K562 (cell line): ENCODE data around the gene MLLT1. TPM values are rescaled to one million over a fixed set of nuclear protein-coding genes. Genes with fewer than 3 reads are reported as not detected.

Experiments used
- BRF1 ChIP-seq: IDR thresholded peaks from 3 replicates; pipeline ENCODE4 v1.6.1; 2011; ENCODE audit warnings: borderline replicate concordance, mild to moderate bottlenecking; ENCODE audit not compliant: insufficient read length; ENCODE audit errors: extremely low read depth
- DNMT1 ChIP-seq: fragments of 450-650 bp; IDR thresholded peaks from 2 replicates; pipeline ENCODE4 v1.6.1; 2016; ENCODE audit warnings: antibody characterized with exemption, mild to moderate bottlenecking
- ELF2 ChIP-seq: fragments of 250-450 bp; sonication (Bioruptor Pico); IDR thresholded peaks from 2 replicates; pipeline ENCODE4 v1.5.0; 2021; ENCODE audit warnings: mild to moderate bottlenecking
- ETV1 ChIP-seq: fragments of 450-650 bp; conservative IDR thresholded peaks from 2 replicates; pipeline ENCODE4 v1.6.1; 2016; ENCODE audit warnings: missing genetic modification characterization, control low read depth, low read depth, missing compliant biosample characterization
- FOXA1 ChIP-seq: fragments of 450-650 bp; IDR thresholded peaks from 2 replicates; pipeline ENCODE4 v1.6.1; 2016; ENCODE audit warnings: mild to moderate bottlenecking, borderline replicate concordance
- FOXA3 ChIP-seq, 2 experiments: fragments of 450-650 bp in 1 of 2; sonication (generic) in 1 of 2; formaldehyde crosslinking; IDR thresholded peaks in 1 of 2; conservative IDR thresholded peaks in 1 of 2; 2 replicates each; pipeline versions ENCODE4 v1.4.0 to v1.8.0; 2020 to 2022; ENCODE audit warnings: mild to moderate bottlenecking in 2 of 2, missing genetic modification reagents in 1 of 2
- FOXP1 ChIP-seq: sonication (generic); formaldehyde crosslinking; IDR thresholded peaks from 2 replicates; pipeline ENCODE4 v1.8.0; 2022; ENCODE audit warnings: mild to moderate bottlenecking, missing genetic modification reagents
- GTF2F1 ChIP-seq: IDR thresholded peaks from 2 replicates; pipeline ENCODE4 v1.6.1; 2011; ENCODE audit warnings: low read depth, low read length, improper control_type of control experiment
- NCOA6 ChIP-seq: fragments of 450-650 bp; IDR thresholded peaks from 2 replicates; pipeline ENCODE4 v1.6.1; 2017; ENCODE audit warnings: mild to moderate bottlenecking
- NRF1 ChIP-seq, 2 experiments: fragments of 450-650 bp; IDR thresholded peaks in 1 of 2; conservative IDR thresholded peaks in 1 of 2; 2 replicates each; pipeline ENCODE4 v1.6.1; 2014; ENCODE audit warnings: mild to moderate bottlenecking in 2 of 2
- SMAD1 ChIP-seq: fragments of 150-350 bp; IDR thresholded peaks from 2 replicates; pipeline ENCODE4 v1.6.1; 2014; ENCODE audit warnings: low read length, low read depth; ENCODE audit not compliant: partially characterized antibody
- polyA plus RNA-seq, 8 experiments: library from polyadenylated mRNA; depleted of rRNA in 4 of 8; stranded (reverse) in 5 of 8; unstranded in 3 of 8; fragments of >200 nt; fragmentation: Nextera tagmentation in 2 of 8; fragmentation: Illumina TruSeq in 1 of 8; extraction: Ambion mirVana in 2 of 8; extraction: Trizol in 1 of 8; gene quantifications; 2 replicates each; pipeline versions ENCODE4 v1.2.1 to v1.2.3, GENCODE V29; 2011 to 2014; ENCODE audit warnings: inconsistent platforms in 1 of 8, missing spikeins in 1 of 8
- total RNA-seq, 7 experiments: library from RNA; depleted of rRNA in 6 of 7; stranded (reverse); fragments of >200 nt in 6 of 7; fragmentation: Illumina TruSeq in 2 of 7; extraction: Trizol in 2 of 7; gene quantifications; 2 replicates each; pipeline versions ENCODE4 v1.2.1 to v1.2.3, GENCODE V29; 2011 to 2021; ENCODE audit warnings: low replicate concordance in 1 of 7
- TF ChIP-seq, protein P1 (sequence below): fragments of 450-650 bp; IDR thresholded peaks from 2 replicates; pipeline ENCODE4 v1.6.1; 2016
- TF ChIP-seq, protein P2 (sequence below), 2 experiments: fragments of 450-650 bp in 1 of 2; sonication (generic) in 1 of 2; formaldehyde crosslinking in 1 of 2; IDR thresholded peaks in 1 of 2; conservative IDR thresholded peaks in 1 of 2; 2 replicates each; pipeline versions ENCODE4 v1.6.1 to v1.8.1; 2016 to 2023; ENCODE audit warnings: mild to moderate bottlenecking in 2 of 2, moderate library complexity in 2 of 2, inconsistent platforms in 1 of 2, missing genetic modification reagents in 1 of 2
- TF ChIP-seq, protein P3 (sequence below): fragments of 250-450 bp; sonication (Bioruptor Pico); IDR thresholded peaks from 2 replicates; pipeline ENCODE4 v1.4.0; 2020; ENCODE audit warnings: mild to moderate bottlenecking

MLLT1 gene
- total and polyA plus RNA-seq, 9 of the 15 experiments (the other 6 are each of a cell fraction or from before 2014, with no cell fraction given), result 0.23 to 63.5 (median 15.4) TPM

DNA sequence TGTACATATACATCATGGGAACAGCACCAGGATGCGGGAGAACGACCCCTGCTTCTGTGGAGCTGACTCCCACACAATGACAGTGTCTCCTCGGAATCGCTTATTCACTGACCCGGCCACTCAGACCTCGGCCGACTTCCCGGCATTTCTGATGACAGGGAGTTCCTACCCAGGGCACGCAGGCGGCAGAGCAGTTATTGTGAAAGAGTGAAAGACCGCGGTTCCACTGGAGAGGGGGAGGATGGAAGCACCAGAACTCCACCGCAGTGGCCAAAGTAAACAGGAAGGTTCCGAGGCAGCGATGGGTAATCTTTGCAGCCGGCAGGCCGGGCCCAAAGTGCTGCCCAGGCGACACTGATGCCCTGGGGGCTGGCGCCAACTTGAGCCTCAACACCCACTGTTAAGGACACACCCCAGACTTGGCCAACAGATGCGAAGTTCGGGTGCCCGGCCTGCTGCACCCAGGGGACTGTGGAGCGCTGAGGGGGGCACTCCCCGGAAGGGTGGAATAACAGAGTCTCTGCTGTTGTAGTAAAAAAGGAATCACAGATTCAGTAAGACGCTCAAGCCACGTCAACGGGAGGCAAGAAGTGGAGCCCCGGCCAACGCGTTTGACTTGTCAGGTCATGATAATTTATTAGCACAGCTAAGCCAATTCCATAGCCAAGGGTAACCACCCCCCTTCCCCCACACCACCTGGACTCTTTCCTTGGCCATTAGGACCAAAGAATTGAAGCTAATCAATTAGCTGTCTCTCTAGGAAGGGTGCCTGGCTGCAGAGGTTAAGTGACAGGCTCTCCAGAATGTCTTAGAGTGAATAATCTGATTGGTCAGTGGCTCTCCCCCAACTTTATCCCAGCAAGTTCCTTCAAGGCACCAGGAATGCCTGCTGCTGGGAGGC is 5.8 kb downstream of the MLLT1 start (continued):
- TF ChIP-seq ELF2 (CRISPR knock-in tag) (no peak), FOXA1 (no peak), SMAD1 (no peak), NCOA6 (no peak), GTF2F1 (no peak), FOXA3 (CRISPR knock-in tag; conservative IDR thresholded peaks at IDR 0.05 in 1 of 2, IDR thresholded peaks at IDR 0.05 in 1 of 2) (peak; percentile 75 to 81), BRF1 (no peak), DNMT1 (no peak), NRF1 (conservative IDR thresholded peaks at IDR 0.05 in 1 of 2, IDR thresholded peaks at IDR 0.05 in 1 of 2) (peak in 1 of 2 experiments; percentile 27; a peak in 1 of 4 replicates), FOXP1 (CRISPR knock-in tag) (no peak), ETV1 (tag) (peak; percentile 46; the same call in 1 of the 2 replicates)
- TF ChIP-seq, protein P1, sequence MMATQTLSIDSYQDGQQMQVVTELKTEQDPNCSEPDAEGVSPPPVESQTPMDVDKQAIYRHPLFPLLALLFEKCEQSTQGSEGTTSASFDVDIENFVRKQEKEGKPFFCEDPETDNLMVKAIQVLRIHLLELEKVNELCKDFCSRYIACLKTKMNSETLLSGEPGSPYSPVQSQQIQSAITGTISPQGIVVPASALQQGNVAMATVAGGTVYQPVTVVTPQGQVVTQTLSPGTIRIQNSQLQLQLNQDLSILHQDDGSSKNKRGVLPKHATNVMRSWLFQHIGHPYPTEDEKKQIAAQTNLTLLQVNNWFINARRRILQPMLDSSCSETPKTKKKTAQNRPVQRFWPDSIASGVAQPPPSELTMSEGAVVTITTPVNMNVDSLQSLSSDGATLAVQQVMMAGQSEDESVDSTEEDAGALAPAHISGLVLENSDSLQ, result peak; percentile 94
- TF ChIP-seq, protein P2, sequence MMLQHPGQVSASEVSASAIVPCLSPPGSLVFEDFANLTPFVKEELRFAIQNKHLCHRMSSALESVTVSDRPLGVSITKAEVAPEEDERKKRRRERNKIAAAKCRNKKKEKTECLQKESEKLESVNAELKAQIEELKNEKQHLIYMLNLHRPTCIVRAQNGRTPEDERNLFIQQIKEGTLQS (IDR thresholded peaks at IDR 0.05), result no peak
- TF ChIP-seq, protein P2 (CRISPR knock-in tag; conservative IDR thresholded peaks at IDR 0.05), result no peak
- TF ChIP-seq, protein P3, sequence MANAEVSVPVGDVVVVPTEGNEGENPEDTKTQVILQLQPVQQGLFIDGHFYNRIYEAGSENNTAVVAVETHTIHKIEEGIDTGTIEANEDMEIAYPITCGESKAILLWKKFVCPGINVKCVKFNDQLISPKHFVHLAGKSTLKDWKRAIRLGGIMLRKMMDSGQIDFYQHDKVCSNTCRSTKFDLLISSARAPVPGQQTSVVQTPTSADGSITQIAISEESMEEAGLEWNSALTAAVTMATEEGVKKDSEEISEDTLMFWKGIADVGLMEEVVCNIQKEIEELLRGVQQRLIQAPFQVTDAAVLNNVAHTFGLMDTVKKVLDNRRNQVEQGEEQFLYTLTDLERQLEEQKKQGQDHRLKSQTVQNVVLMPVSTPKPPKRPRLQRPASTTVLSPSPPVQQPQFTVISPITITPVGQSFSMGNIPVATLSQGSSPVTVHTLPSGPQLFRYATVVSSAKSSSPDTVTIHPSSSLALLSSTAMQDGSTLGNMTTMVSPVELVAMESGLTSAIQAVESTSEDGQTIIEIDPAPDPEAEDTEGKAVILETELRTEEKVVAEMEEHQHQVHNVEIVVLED (CRISPR knock-in tag), result no peak
